ENCODE measurements around the gene SLC25A10.
A peak's percentile ranks its signal among the peaks of the same experiment; 100 is the strongest.
"Not testable (repeated sequence)": the region's sequence is repeated elsewhere in the genome, so short reads cannot be mapped to it uniquely, and the experiment has no call there.

The SLC25A10 gene

DNA sequence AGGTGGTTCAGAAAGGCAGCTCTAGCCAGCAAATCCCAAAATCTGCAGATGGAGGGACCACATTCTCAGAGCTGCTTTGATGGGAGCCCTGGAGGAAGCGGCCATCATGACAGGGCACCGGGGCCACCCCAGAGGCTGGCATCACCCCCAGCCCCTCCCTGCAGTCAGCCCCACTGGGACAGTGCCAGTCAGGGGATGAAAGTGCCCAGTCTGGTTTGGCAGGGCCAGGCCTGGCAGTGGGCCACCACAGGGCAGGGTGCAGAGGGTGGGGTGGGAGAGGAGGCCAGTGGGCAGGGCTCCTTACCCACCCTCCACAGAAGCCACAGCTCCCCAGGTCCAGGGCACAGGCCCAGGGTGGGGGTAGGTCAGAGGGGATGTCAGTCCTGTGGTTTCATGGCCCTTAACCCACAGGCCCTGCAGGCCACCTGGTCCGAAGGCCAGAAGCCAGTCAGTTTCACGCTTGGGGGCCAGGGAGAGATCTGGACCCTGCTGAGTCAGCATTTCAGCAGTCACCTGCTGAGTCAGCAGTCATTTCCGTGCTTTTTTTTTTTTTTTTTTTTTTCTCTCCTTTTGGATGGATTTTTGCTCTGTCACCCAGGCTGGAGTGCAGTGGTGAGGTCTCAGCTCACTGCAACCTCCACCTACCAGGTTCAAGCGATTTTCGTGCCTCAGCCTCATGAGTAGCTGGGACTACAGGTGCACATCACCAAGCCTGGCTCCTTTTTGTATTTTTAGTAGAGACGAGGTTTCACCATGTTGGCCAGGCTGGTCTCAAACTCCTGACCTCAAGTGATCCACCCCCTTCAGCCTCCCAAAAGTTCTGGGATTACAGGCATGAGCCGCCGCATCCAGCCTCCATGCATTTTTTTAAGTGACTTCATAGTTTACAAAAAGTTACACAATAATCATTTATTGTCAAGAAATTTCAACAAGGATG, 10.4 kb downstream of the SLC25A10 start:
- DNase-seq (ENCODE audit: low spot score): no peak

DNA sequence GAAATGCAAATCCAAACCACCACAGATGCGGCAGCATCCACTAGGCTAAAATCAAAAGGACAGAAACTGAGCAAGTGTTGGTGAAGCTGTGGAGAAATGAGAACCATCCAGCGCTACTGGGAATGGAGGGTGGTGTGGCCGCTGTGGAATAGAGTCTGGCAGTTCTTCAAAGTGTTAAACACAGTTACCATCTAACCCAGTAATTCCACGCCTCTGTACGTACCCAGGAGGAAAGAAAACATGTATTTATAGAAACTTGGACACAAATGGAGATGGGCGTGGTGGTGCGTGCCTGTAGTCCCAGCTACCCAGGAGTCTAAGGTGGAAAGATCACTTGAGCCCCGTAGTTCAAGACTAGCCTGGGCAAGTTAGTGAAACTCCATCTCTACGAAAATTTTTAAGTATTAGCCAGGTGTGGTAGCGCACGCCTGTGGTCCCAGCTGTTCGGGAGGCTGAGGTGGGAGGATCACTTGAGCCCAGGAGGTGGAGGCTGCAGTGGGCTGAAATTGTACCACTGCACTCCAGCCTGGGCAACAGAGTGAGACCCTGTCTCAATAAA, 11.6 kb downstream of the SLC25A10 start:
- no peak for DNase-seq (ENCODE audit: low spot score)

GRCh38 chr17:81725439-81725838, 13.4 kb downstream of the SLC25A10 start:
- DNase-seq (ENCODE audit: low spot score): no peak

- DNase-seq (ENCODE audit: low spot score): no peak
These were observed 13.9 kb downstream of the SLC25A10 start for GRCh38 chr17:81726004-81726403.

DNA sequence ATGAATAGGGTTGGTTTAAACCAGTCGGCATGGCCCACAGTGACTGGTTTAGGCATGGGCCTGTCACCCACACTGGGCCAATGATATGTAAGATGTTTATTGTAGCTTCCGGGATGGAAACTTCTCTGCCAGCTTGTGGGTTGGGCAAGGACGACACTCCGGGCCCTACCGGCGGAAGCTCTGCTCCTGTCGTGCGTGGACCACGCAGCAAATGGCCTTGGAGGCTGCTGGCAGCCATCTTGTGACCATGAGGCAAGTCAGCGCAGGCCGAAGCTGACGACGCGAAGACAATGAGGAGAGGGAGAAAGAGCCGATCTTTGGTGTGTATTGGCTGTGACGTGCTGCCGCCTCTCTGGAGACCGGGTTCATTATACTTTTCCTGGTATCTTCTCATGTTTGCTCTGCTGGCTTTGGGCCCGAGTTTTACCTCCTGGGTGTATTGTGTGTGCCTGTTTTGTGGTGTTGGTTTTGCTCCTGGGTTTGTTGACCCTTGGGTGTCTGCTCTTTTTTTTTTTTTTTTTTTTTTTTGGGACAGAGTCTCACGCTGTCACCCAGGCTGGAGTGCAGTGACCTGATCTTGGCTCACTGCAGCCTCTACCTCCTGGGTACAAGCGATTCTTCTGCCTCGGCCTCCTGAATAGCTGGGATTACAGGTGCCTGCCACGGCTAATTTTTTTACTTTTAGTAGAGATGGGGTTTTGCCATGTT, 15.4 kb downstream of the SLC25A10 start:
- DNase-seq (ENCODE audit: low spot score): no peak

- peak; percentile 78 for DNase-seq (ENCODE audit: low spot score)
These were observed 21.7 kb downstream of the SLC25A10 start for GRCh38 chr17:81733507-81734404.

DNA sequence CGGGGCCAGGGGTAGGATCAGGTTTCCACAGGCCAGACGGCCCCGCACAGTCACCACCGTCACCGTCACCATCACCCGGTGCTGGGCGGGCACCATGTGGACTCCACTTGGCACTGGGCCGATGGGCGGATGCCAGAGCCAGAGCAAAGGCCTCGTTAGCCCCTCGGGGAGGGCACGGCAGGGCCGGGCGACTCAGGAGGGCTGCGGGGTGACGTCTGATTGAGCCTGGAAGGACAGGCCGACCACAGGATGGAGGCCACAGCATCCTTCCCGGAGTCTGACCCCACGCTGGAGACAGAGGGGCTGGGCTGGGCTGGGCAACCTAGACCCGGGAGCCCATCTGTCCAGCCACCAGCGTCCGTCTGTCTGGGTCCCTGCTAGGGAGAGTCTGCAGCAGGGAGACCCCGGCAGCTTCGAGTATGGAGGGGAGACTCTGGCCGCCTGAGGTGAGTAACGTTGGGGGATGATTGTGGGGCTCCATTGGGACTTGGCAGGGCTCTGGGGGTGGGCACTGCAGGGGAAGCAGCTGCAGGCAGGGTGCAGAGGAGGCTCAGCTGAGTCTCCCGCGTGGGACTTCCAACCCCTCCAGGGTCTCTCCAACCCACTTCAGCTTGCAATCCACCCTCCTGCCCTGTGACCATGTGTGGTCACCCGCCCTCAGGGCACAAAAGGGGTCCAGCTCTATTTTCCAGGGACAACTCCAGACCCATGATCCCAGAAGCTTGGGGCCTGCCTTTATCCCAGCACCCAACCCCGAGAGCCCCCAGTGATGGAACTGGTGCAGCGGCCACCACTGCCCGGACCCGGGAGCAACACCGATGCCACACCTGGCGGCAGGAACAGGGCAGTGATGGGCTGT, 22.6 kb downstream of the SLC25A10 start:
- no peak for DNase-seq (ENCODE audit: low spot score)

GRCh38 chr17:81735264-81736102, 23.4 kb downstream of the SLC25A10 start:
- peak; percentile 60 for DNase-seq (ENCODE audit: low spot score)

DNA sequence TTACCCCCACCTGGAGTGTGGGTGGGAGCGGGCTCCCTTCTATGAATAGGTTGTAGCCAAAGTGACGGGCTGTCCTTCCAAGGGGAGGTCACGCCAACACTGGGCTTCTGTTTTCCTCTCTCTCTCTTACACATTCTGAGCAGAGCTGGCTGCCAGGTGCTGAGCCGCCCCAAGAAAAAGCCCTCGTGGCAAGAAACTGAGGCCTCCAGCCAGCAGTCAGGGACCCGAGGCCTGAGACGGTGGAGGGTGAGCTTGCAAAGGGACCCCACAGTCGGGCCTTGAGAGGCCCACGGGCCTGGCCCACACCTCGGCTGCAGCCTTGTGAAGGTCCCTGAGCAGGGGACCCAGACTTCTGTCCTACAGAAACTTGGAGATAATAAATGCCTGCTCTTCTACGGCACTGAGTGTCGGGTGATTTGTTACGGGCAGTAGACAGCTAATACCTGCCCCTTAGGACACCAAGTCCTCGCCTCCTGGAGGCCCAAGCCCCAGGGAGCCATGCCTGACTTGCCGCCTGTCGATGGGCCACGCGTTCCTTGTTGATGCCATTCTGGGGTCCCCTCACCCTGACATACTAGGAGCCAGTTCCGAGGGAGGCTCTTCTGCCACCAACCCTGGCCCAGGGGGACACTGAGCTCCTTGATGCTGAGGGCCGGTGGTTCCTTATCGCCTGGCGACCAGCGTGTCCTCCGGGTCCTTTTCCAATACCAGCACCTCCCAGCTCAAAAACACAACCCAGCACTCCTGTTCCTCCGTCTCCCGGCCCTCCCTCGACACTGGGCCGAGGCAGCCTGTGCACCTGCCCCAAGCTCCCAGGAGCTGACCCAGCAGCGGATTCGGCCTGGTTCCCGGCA, 26.1 kb downstream of the SLC25A10 start:
- no peak for DNase-seq (ENCODE audit: low spot score)

DNA sequence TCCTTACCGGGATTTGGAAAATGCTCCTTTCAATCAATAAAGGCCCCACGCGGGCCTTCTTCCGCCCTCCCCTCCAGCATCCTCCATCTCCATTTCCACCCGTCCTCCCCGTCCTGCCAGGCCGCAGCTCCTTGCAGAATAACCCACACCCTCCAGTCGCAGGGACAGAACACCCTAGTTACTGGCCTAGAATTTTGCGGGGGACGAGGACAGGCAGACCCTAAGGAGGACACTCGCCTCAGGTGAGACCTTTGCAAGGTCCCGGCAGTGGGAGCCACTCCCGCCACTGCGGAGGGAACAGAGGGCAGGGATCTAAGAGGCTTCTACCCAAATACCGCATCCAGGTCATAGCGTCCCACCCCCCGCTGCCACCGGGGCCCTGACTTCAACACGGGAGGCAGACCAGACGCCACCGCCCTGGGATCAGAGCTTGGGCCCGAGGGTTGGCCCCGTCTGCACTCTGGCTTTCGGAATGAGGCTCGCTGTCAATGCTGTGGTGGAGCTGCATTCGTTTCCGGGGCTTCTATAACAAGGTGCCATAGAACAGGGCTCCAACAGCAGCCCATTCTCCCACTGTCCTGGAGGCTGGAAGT, 26.8 kb downstream of the SLC25A10 start:
- no peak for DNase-seq (ENCODE audit: low spot score)

DNA sequence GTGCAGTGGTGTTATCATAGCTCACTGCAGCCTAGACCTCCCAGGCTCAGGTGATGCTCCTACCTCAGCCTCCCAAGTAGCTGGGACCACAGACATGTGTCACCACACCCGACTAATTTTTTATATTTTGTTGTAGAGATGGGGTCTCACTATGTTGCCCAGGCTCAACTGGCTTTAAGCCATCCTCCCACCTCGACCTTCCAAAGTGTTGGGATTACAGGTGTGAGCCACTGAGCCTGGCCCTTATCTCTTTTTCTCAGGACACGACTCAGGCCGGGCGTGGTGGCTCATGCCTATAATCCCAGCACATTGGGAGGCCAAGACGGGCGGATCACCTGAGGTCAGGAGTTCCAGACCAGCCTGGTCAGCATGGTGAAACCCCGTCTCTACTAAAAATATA, 27.5 kb downstream of the SLC25A10 start:
- not testable (repeated sequence) for DNase-seq (ENCODE audit: low spot score)

DNA sequence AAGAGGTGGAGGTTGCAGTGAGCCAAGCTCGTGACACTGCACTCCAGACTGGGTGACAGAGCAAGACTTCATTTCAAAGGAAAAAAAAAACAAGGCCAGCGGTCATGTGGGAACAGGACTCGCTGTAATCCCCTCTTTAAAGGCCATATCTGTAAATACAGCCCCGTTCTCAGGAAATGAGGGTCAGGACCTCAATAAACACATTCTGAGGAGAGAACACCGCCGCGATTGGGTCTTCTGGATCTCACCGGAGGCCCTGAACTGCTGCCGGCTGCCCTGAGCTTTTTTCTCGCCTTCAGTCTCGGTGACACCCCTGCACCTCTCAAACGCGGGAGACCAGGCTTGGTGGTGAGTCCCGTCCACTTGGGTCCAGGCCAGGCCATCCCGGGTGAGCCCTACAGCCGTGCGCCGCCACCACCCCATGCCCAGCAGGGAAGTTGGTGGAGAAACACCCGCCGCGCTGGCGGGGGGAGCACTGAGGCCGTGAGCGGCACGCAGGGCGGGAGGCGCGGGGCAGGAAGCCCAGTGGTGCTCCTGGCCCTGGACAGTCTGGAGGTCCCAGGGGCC, 28.4 kb downstream of the SLC25A10 start:
- DNase-seq (ENCODE audit: low spot score): no peak

- peak; percentile 74 for DNase-seq (ENCODE audit: low spot score)
These were observed 29.0 kb downstream of the SLC25A10 start for GRCh38 chr17:81741049-81741593.

DNA sequence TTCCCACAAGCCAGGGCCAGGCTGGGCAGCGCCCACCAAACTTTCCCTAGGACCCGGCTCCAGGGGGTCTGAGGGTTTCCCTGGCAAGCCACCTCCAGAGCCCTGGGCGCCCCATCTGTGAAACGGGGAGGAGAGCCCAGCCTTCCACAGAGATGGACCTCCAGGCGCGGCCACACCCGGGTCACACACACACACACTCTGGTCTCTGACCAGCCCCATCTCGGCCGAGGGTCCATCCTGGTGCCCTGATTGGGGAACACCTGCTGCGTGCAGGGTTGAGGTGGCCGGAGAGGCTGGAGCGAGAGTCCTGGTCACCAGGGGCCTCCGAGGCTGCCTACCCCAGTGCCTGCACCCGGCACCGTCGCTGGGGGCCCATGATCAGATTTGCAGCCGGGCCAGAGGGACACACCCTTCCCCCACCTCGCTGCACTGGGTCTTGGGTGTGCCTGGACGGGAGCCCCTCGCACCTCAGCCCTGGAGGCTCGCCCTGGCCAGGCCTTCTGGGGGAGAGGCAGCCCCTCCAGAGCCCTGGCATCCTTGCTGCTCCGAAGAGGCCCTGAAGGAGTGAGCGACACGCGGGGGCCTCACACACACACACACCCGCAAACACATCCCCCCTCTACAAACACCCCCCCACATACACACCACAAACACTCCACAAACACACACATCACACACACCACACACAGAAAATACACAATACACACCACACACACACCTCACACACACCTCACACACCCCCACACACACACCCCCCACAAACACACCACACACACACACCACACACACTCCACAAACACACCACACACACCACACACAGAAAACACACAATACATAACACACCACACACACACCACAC, 29.7 kb downstream of the SLC25A10 start:
- peak; percentile 64 for DNase-seq (ENCODE audit: low spot score)

All from SK-N-DZ (cell line).